PFSK-1 (cell line): Measurements from ENCODE around the gene HLA-DPB1.

Experiments used
- FOXP2 ChIP-seq: optimal IDR thresholded peaks from 2 replicates; pipeline ENCODE3; 2011; ENCODE audit warnings: borderline replicate concordance, control low read depth, inconsistent platforms; ENCODE audit not compliant: insufficient read depth; ENCODE audit errors: extremely low read length, extremely low read depth
- POLR2AphosphoS5 ChIP-seq: IDR thresholded peaks from 2 replicates; pipeline ENCODE4 v1.6.1; 2012; ENCODE audit warnings: low read depth, mild to moderate bottlenecking, control low read depth, low read length, moderate library complexity
- SIN3A ChIP-seq: IDR thresholded peaks from 2 replicates; pipeline ENCODE4 v1.6.1; 2012; ENCODE audit warnings: mild to moderate bottlenecking, low read length, moderate library complexity, borderline replicate concordance; ENCODE audit not compliant: insufficient read depth
- TAF1 ChIP-seq: IDR thresholded peaks from 2 replicates; pipeline ENCODE4 v1.6.1; 2012; ENCODE audit warnings: low read length, control low read depth, borderline replicate concordance; ENCODE audit not compliant: insufficient read depth
- TF ChIP-seq, protein P1 (sequence below), 2 experiments: IDR thresholded peaks; 2 replicates each; pipeline versions ENCODE4 v1.6.1 to v1.8.0; 2011 to 2012; ENCODE audit warnings: low read depth in 2 of 2, low read length in 2 of 2, control low read depth in 1 of 2, inconsistent platforms in 1 of 2, mild to moderate bottlenecking in 1 of 2, moderate library complexity in 1 of 2; ENCODE audit not compliant: insufficient read depth in 1 of 2

HLA-DPB1 gene

GRCh38 chr6:33052627-33053026 lies 23.2 kb upstream of the HLA-DPB1 start:
- TF ChIP-seq SIN3A (no peak), FOXP2 (no peak), POLR2AphosphoS5 (no peak), TAF1 (no peak)
- TF ChIP-seq, protein P1, sequence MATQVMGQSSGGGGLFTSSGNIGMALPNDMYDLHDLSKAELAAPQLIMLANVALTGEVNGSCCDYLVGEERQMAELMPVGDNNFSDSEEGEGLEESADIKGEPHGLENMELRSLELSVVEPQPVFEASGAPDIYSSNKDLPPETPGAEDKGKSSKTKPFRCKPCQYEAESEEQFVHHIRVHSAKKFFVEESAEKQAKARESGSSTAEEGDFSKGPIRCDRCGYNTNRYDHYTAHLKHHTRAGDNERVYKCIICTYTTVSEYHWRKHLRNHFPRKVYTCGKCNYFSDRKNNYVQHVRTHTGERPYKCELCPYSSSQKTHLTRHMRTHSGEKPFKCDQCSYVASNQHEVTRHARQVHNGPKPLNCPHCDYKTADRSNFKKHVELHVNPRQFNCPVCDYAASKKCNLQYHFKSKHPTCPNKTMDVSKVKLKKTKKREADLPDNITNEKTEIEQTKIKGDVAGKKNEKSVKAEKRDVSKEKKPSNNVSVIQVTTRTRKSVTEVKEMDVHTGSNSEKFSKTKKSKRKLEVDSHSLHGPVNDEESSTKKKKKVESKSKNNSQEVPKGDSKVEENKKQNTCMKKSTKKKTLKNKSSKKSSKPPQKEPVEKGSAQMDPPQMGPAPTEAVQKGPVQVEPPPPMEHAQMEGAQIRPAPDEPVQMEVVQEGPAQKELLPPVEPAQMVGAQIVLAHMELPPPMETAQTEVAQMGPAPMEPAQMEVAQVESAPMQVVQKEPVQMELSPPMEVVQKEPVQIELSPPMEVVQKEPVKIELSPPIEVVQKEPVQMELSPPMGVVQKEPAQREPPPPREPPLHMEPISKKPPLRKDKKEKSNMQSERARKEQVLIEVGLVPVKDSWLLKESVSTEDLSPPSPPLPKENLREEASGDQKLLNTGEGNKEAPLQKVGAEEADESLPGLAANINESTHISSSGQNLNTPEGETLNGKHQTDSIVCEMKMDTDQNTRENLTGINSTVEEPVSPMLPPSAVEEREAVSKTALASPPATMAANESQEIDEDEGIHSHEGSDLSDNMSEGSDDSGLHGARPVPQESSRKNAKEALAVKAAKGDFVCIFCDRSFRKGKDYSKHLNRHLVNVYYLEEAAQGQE (IDR thresholded peaks at IDR 0.05; ENCODE audit: insufficient read depth in 1 of 2, low read depth in 2 of 2, low read length in 2 of 2) = no peak

DNA sequence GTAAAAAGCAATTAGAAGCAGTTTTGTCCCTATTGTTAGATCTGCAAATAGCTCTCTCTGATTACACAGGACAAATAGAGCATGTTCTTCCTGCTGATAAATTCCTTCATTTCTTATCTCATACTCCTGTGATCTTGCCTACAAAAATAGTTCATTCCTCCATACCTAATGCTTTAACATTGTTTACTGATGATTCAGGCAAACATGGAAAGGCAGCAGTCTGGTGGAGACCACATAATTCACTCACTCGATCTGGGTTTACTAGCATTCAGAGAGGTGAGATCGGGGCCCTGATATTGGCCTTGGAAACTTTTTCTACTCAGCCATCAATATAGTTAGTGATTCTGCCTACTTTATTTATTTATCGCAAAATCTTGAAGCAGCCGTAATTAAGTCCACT lies 22.6 kb upstream of the HLA-DPB1 start:
- TF ChIP-seq SIN3A (no peak), FOXP2 (no peak)

DNA sequence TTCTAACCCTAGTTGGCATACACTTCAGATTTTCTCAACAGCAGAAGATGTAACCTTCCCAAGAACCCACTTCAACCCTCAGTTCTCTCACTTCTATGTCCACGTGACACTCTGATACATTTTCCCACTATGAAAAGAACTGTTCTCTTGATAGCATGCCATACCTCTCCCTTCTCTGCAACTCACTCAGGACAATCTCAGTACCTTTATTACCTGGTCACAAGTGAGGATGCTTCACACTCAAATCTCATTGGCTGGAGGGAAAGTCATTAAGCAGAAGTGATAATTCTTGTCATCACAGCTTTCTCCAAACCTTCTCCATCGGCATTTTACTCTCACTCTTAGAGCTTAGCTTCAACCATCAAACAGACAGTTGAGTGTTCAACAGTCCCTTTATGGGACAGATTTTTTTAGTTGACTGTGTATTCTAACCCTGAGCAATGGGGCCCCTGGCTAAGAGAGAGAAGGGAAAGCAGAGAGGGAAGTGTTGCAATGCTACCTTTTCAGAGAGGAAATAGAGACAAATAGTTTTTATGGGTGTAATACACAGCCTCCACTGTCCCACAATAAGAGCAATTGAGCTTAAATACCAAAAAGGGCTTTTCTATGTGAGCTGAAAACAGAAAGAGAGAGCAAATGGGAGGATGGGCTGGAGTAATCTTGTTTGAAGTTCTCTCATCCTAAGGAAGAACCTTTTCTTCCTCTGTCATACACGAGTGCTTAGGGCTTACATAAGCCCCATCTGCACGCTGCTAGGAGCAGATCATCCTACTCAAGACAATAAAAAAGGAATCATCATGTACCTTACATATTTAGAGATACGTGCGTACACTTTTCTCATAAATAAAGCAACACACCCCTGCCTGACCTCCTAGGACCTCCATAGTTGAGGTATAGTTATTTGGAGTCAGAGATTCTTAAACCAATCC lies 18.3 kb upstream of the HLA-DPB1 start:
- no peak for TF ChIP-seq POLR2AphosphoS5
- TF ChIP-seq SIN3A = no peak
- no peak for TF ChIP-seq FOXP2
- TF ChIP-seq TAF1 = no peak

DNA sequence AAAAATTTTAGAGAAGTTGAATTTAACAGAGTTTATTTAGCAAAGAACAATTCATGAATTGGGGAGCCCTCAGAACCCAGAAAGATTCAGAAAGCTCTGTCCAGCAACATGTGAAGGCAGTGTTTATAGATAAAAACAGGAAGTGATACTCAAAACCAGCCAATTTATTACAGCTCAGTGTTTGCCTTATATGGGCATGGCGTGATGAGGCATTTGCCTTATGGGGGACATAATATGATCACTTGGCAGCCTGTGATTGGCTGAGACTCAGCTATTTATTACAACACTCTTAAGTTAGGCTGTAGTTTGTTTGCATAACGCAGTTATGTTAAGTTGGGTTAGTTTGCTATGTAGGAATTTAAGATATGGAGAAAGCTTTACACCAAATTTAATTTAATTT lies 13.8 kb upstream of the HLA-DPB1 start:
- TF ChIP-seq, protein P1 (IDR thresholded peaks at IDR 0.05; ENCODE audit: insufficient read depth in 1 of 2, low read depth in 2 of 2, low read length in 2 of 2) = no peak
- TF ChIP-seq SIN3A = no peak
- TF ChIP-seq POLR2AphosphoS5 = no peak
- TF ChIP-seq FOXP2 = no peak
- TF ChIP-seq TAF1 = no peak

DNA sequence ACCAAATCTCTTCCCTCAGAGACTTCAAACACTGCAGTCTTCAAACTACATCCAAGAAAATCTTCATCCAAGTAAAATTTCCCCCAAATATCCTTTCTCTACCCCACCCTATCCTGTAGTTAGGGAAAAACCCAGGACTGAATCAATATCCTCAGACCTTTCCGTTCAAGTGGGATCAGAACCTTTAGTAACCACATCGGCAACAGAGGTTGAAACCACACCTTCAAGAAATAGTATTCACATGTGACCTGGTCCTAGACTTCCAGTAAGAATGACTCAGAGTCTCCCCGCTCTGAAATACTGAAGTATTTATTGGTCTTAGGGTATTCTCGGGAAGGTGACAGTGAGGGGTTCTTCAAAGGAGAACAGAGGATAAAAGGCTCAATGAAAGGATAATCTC lies 11.1 kb upstream of the HLA-DPB1 start:
- TF ChIP-seq POLR2AphosphoS5 (no peak), SIN3A (no peak), TAF1 (no peak), FOXP2 (no peak)
- TF ChIP-seq, protein P1 (IDR thresholded peaks at IDR 0.05; ENCODE audit: insufficient read depth in 1 of 2, low read depth in 2 of 2, low read length in 2 of 2) = no peak

DNA sequence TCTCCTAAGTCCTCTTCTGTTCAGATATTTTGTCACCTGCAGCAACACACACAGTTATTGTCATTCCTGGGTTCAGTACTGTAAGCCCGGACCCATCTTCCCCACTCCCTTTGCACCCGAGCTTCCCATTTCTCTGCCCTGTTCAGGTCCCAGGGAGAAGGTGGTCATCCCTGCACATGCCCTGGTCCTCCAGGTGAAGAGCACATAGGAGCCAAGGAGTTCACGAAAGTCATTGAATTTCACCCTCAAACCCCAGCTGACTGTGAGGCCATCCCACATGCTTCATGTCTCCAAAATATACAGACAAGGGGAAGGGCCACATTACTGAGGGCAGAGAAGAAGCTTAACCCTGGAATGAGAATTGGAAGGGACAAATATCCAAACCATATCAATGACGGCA lies 10.5 kb upstream of the HLA-DPB1 start:
- no peak for TF ChIP-seq POLR2AphosphoS5
- no peak for TF ChIP-seq FOXP2
- TF ChIP-seq, protein P1 (IDR thresholded peaks at IDR 0.05; ENCODE audit: insufficient read depth in 1 of 2, low read depth in 2 of 2, low read length in 2 of 2) = no peak
- no peak for TF ChIP-seq TAF1
- no peak for TF ChIP-seq SIN3A
